ENCODE results near the gene GALNT2.

The GALNT2 gene

DNA sequence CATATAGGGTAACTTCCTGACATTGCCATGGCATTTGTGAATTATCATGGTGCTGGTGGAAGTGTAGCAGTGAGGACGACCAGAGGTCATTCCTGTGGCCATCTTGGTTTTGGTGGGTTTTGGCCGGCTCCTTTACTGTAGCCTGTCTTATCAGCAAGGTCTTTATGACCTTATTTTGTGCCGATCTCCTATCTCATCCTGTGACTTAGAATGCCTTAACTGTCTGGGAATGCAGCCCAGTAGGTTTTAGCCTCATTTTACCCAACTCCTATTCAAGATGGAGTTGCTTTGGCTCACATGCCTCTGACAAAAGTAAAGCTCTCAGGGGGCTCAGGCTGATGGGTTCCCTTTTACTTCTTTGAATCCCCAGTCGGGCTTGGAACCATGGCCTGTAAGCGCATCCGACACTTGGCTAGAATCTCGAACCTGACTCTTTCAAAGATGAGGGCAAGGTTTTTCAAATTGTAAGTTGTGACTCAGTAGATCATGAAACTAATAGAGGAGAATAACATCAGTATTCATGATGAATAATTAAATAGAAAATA lies 85.0 kb downstream of the GALNT2 start:
- no peak for TF ChIP-seq CTCF (IDR thresholded peaks at IDR 0.05; ENCODE audit: insufficient read depth, low read depth, low read length, missing control alignments)
- no peak overlapping the region for H3K4me3 ChIP-seq (ENCODE audit: low read length)
- DNase-seq (ENCODE audit: low read depth), result no peak

GRCh38 chr1:230152999-230153398 lies 86.0 kb downstream of the GALNT2 start:
- H3K4me3 ChIP-seq (ENCODE audit: low read length), result no peak overlapping the region
- no peak for DNase-seq (ENCODE audit: low read depth)
- no peak for TF ChIP-seq CTCF (IDR thresholded peaks at IDR 0.05; ENCODE audit: insufficient read depth, low read depth, low read length, missing control alignments)

DNA sequence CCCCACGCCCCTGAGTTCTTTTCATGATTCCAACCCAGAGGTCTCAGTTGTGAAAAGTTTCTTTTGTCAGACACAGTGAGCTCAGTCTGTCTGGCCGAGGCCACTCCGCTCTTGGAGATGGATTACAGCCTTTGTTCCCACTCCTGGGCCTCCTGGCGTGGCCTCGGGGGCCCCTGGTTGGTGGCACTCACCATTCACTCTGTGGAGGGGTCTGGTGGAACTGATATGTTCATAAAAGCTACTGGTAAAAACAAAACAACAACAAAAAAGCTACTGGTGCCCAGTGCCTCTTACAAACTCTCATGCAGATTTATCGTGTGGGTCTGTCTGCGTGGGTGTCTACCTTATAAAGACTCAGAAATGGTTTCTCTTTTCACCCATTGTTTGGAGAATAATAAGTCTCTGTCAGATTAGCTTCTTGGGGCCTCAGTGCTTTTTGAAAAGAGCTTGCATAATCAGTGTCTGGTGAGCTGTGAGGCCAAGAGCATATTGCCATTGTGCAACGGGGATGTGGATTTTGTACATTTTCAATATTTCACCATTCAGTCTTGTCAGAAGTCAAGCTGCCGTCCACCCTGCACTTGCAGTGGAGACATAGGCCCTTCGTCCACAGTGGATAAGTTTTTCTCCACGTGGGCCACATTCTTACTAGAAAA lies 86.7 kb downstream of the GALNT2 start:
- no peak overlapping the region for H3K4me3 ChIP-seq (ENCODE audit: low read length)
- peak; percentile 47 for DNase-seq (ENCODE audit: low read depth)
- TF ChIP-seq CTCF (IDR thresholded peaks at IDR 0.05; ENCODE audit: insufficient read depth, low read depth, low read length, missing control alignments), result no peak

GRCh38 chr1:230155021-230155420 lies 88.0 kb downstream of the GALNT2 start:
- no peak for DNase-seq (ENCODE audit: low read depth)
- no peak for TF ChIP-seq CTCF (IDR thresholded peaks at IDR 0.05; ENCODE audit: insufficient read depth, low read depth, low read length, missing control alignments)
- H3K4me3 ChIP-seq (ENCODE audit: low read length), result no peak overlapping the region

DNA sequence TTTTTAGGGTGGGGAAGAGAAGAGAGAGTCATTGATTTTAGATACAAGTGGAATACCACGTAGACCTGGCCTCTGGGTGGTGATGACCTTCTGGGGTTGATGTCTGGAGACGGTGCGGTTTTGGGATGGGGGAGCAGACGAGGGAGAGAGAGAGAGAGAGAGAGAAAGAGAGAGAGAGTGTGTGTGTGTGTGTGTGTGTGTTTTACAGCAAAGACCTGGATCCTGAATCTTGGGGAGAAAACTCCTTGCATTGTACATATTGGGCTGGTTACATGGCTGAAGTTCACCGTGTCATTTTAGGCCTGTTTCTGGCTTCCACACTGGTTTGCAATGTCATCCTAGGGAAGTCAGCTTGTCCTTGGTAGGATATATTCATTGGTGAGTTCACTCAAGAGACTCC lies 89.0 kb downstream of the GALNT2 start:
- DNase-seq (ENCODE audit: low read depth), result no peak
- no peak for TF ChIP-seq CTCF (IDR thresholded peaks at IDR 0.05; ENCODE audit: insufficient read depth, low read depth, low read length, missing control alignments)
- H3K4me3 ChIP-seq (ENCODE audit: low read length), result no peak overlapping the region

GRCh38 chr1:230156536-230156935 lies 89.5 kb downstream of the GALNT2 start:
- no peak for TF ChIP-seq CTCF (IDR thresholded peaks at IDR 0.05; ENCODE audit: insufficient read depth, low read depth, low read length, missing control alignments)
- no peak for DNase-seq (ENCODE audit: low read depth)

More at GRCh38 chr1:230156536-230156935, 89.5 kb downstream of the GALNT2 start:
- H3K4me3 ChIP-seq (ENCODE audit: low read length), result no peak overlapping the region

Measured in epithelial cell of esophagus (primary cell).